Measurements from ENCODE around the gene MRNIP. TPM values are rescaled to one million over a fixed set of nuclear protein-coding genes. Genes with fewer than 3 reads are reported as not detected.

MRNIP gene
- total RNA-seq, 1 experiment from 2014 or later: 37.8 TPM

DNA sequence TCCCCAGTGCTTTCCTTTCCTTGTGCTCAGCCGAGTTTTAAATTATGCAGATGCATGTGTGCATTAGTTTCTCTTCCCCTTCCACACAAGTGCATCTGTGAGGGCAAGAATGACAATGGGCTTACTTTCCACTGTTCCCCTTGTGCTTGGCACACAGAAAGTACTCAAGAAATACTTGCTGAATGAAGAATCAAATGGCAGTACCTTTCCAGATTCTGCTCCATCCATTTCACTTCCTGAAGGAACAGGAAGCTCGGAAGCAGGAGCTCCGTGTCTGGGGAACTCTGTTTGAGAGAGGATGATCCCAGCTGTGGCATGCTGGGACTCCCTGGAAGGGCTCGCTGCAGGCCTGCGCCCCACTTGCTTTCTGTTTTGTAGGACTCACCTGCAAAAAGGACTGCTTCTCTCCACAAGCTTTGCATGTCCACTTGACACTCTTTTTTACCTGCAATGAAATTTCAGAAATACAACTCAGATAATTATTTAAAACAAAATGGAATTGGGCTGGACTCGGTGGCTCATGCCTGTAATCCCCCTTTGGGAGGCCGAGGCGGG is 5.5 kb downstream of the MRNIP start:
- Histone ChIP-seq H3K9me3 (no peaks in the 10 kb centered on the region), H3K36me3 (ENCODE audit: control insufficient read depth, insufficient read depth, low read length) (peaks cover 6% of the 10 kb centered on the region), H3K27me3 (replicated peaks; ENCODE audit: control insufficient read depth, insufficient read depth, low read length) (no peaks in the 10 kb centered on the region), H3K4me1 (no peaks in the 10 kb centered on the region), H3K4me3 (ENCODE audit: low read depth, low read length) (no peak overlapping the region)
- Mint-ChIP-seq H3K36me3 (ENCODE audit: insufficient read depth, unreplicated experiment) (peaks cover 9% of the 10 kb centered on the region), H3K27me3 (ENCODE audit: insufficient read depth, unreplicated experiment) (no peaks in the 10 kb centered on the region), H3K4me3 (ENCODE audit: unreplicated experiment) (no peak overlapping the region), H3K9me3 (ENCODE audit: unreplicated experiment) (no peaks in the 10 kb centered on the region), H3K4me1 (ENCODE audit: low read depth, unreplicated experiment) (peaks cover 8% of the 10 kb centered on the region), H3K27ac (ENCODE audit: unreplicated experiment) (no peak overlapping the region)
- no TSS peak for BruUV-seq (replicated peaks)
- ChIA-PET CTCF (no interaction called here), POLR2A (no interaction called here)
- TF ChIP-seq, protein P1, sequence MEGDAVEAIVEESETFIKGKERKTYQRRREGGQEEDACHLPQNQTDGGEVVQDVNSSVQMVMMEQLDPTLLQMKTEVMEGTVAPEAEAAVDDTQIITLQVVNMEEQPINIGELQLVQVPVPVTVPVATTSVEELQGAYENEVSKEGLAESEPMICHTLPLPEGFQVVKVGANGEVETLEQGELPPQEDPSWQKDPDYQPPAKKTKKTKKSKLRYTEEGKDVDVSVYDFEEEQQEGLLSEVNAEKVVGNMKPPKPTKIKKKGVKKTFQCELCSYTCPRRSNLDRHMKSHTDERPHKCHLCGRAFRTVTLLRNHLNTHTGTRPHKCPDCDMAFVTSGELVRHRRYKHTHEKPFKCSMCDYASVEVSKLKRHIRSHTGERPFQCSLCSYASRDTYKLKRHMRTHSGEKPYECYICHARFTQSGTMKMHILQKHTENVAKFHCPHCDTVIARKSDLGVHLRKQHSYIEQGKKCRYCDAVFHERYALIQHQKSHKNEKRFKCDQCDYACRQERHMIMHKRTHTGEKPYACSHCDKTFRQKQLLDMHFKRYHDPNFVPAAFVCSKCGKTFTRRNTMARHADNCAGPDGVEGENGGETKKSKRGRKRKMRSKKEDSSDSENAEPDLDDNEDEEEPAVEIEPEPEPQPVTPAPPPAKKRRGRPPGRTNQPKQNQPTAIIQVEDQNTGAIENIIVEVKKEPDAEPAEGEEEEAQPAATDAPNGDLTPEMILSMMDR (IDR thresholded peaks at IDR 0.05; ENCODE audit: insufficient read depth in 1 of 2, low read depth in 1 of 2, low read length in 1 of 2, severe bottlenecking in 1 of 2, unreplicated experiment in 1 of 2): no peak
- DNase-seq: no peak
- intact Hi-C loops (cut with micrococcal nuclease; ENCODE audit: unreplicated experiment): no loop called here

DNA sequence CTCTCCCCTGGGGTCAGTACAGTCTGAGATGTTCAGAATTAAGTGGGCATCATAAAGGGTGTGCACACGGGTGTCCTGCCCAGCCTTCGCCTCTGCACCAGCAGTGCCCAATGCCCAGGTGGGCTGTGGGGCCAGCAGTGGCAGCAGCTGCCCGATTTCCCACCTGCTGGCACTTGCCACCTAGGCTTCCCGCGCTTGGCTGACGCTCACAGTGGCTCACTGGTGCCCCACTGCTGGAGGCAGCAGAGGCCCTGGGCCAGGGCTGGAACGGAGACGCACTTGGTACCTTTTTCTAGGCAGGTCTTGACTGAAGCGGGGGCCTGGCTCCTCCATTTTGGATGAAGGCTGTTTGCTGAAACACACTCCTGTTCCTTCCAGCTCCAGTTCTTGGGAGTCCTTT is 17.0 kb downstream of the MRNIP start:
- Mint-ChIP-seq H3K27me3 (ENCODE audit: insufficient read depth, unreplicated experiment) (no peaks in the 10 kb centered on the region), H3K4me1 (ENCODE audit: low read depth, unreplicated experiment) (no peaks in the 10 kb centered on the region), H3K36me3 (ENCODE audit: insufficient read depth, unreplicated experiment) (peaks cover 62% of the 10 kb centered on the region), H3K27ac (ENCODE audit: unreplicated experiment) (no peak overlapping the region), H3K4me3 (ENCODE audit: unreplicated experiment) (no peak overlapping the region), H3K9me3 (ENCODE audit: unreplicated experiment) (peaks cover 10% of the 10 kb centered on the region)
- no peaks in the 10 kb centered on the region; the same call in none of the 2 replicates for H3K9me3 ChIP-seq
- ChIA-PET CTCF (no interaction called here), POLR2A (interaction anchor here (0.5 kb wide), 1 partner anchor 16 kb away, joined by 3 read pairs; no protein-coding TSS in a partner anchor)
- H3K4me3 ChIP-seq (ENCODE audit: low read depth, low read length): no peak overlapping the region
- no TSS peak for BruUV-seq (replicated peaks)
- H3K4me1 ChIP-seq: no peaks in the 10 kb centered on the region
- TF ChIP-seq, protein P1 (IDR thresholded peaks at IDR 0.05; ENCODE audit: insufficient read depth in 1 of 2, low read depth in 1 of 2, low read length in 1 of 2, severe bottlenecking in 1 of 2, unreplicated experiment in 1 of 2): no peak
- no peaks in the 10 kb centered on the region for H3K27me3 ChIP-seq (replicated peaks; ENCODE audit: control insufficient read depth, insufficient read depth, low read length)
- no peak for DNase-seq
- intact Hi-C loops (cut with micrococcal nuclease; ENCODE audit: unreplicated experiment): no loop called here
- H3K36me3 ChIP-seq (ENCODE audit: control insufficient read depth, insufficient read depth, low read length): peaks cover 1% of the 10 kb centered on the region; the same call in 1 of the 2 replicates

DNA sequence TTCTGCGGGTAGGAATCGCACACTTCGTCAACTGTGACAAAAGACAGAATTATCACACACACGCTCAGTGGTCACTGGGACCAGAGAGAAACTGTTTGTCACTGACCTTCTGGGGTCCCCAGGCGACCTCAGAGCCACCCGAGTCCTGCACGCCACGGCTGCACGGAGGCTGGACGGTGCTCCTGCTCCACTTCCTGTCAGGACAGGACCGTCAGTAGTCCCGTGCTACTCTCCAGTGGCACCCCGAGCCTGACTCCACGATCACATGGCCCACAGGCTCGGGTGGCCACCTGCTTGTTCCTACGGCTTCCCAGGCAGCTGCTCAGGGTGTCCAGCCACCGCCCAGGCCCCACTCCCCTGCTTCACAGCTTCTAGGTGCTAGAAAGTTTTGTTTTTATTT is 17.9 kb downstream of the MRNIP start:
- Mint-ChIP-seq H3K4me3 (ENCODE audit: unreplicated experiment) (no peak overlapping the region), H3K4me1 (ENCODE audit: low read depth, unreplicated experiment) (no peaks in the 10 kb centered on the region), H3K27ac (ENCODE audit: unreplicated experiment) (no peak overlapping the region), H3K27me3 (ENCODE audit: insufficient read depth, unreplicated experiment) (no peaks in the 10 kb centered on the region), H3K9me3 (ENCODE audit: unreplicated experiment) (peaks cover 10% of the 10 kb centered on the region), H3K36me3 (ENCODE audit: insufficient read depth, unreplicated experiment) (peaks cover 62% of the 10 kb centered on the region)
- TF ChIP-seq, protein P1 (IDR thresholded peaks at IDR 0.05; ENCODE audit: insufficient read depth in 1 of 2, low read depth in 1 of 2, low read length in 1 of 2, severe bottlenecking in 1 of 2, unreplicated experiment in 1 of 2): no peak
- Histone ChIP-seq H3K4me1 (no peaks in the 10 kb centered on the region), H3K9me3 (no peaks in the 10 kb centered on the region; the same call in none of the 2 replicates), H3K4me3 (ENCODE audit: low read depth, low read length) (no peak overlapping the region), H3K36me3 (ENCODE audit: control insufficient read depth, insufficient read depth, low read length) (peaks cover 4% of the 10 kb centered on the region; the same call in 1 of the 2 replicates), H3K27me3 (replicated peaks; ENCODE audit: control insufficient read depth, insufficient read depth, low read length) (no peaks in the 10 kb centered on the region)
- DNase-seq: no peak
- intact Hi-C loops (cut with micrococcal nuclease; ENCODE audit: unreplicated experiment): no loop called here
- CTCF ChIA-PET: no interaction called here
- POLR2A ChIA-PET: interaction anchor here (0.5 kb wide), 1 partner anchor 15 kb away, joined by 3 read pairs; no protein-coding TSS in a partner anchor
- no TSS peak for BruUV-seq (replicated peaks)

Measured in Caco-2 (cell line).